T1000 (cell line): Measurements from ENCODE around the gene CDH4.

Source experiments
- DNase-seq: peaks from one replicate; lab custom pipeline; 2025; ENCODE audit warnings: mixed read lengths; lab: John Stamatoyannopoulos, UW

Gene CDH4

DNA sequence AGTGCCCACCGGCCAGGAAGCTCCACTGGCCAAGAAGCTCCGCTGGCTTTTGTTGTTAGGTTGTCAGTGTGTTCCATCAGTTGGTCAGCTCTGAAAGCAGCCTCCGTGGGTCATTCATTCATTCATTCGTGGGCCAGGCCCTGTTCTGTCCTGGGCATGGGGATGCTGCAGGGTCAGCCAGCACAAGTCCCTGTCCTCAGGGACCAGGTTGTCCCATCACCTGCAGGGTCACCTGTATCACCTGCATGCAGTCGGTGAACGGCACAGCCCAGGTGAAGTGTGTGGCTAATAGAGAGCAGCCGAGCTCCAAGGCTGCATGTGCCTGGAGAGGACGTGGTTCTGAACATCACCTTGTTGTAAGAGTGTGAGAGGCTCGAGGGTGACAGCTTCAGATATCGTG, 403.5 kb downstream of the CDH4 start:
- DNase-seq, result no peak

GRCh38 chr20:61656198-61656597, 404.1 kb downstream of the CDH4 start:
- no peak for DNase-seq

DNA sequence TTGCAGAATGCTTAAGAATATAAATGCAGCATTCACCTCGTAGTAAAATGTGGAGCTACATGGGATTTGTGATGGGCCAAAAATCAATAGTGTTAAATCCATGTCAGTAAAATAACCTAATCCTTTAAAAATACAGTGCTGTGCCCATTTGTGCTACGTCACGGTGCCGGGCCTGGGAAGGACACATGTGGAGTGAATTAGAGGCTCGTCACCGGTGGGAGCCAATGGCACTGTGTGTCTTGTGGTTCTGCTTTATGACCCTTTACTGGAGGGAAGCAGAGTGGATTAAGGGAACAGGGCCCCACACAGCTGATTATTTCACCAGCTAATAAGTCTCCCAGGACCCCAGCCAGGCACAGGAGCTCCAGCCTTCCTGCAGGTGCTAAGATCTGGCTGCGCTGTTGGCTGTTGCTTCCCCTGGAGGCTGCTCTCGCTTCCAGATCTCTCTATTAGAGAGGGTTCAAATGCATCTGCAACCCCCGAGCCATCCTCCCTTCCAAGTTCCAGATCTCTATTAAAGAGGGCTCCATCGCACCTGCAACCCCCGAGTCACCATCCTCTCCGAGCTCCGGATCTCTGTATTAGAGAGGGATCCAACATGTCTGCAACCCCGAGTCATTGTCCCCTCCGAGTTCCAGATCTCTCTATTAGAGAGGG, 405.8 kb downstream of the CDH4 start:
- DNase-seq, result no peak

DNA sequence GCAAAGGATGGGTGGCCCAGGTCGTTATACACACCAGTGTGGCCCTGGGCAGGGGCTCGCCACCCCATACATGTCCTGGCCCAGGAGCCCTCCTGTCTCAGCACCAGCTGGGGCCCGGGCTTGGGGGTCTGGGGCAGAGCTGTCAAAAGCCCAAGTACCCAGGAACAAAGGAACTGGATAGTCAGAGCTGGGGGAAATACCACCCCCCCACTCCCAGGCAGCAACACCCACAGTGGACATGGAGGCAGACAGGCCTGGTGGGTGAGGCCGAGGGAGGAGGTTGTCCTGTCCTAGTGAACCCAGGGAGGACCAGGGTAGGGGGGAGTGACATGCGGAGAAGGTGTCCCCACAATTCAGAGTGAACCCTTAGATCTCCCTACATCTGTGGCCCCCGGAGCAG, 406.5 kb downstream of the CDH4 start:
- no peak for DNase-seq

DNA sequence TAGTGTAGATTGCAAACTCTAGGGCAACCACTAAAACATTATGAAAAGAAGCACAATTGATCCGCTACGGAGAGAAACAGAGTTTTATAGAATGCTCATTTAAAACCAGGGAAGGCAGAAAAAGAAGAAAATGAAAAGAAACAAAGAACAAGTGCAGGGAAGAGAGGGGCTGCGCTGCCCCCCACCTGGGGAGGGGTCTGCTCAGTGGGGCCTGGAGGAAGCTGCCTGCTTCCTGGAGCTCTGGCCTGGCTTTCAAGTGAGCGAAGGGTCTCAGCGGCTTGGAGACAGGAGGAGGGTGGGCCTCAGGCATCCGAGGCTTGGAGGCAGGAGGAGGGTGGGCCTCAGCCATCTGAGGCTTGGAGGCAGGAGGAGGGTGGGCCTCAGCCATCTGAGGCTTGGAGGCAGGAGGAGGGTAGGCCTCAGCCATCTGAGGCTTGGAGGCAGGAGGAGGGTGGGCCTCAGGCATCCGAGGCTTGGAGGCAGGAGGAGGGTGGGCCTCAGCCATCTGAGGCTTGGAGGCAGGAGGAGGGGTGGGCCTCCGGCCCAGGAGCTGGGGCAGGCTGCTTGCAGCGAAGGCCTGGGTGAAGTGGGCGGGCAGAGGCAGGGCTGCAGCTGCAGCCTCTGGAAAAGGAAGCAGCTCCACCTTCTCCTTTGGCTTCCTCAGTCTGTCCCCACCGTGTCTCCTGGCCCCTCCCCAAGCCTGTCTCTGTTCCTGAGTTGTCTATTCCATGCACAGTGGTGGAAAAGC, 407.4 kb downstream of the CDH4 start:
- DNase-seq, result no peak

GRCh38 chr20:61659994-61660346, 407.9 kb downstream of the CDH4 start:
- no peak for DNase-seq

DNA sequence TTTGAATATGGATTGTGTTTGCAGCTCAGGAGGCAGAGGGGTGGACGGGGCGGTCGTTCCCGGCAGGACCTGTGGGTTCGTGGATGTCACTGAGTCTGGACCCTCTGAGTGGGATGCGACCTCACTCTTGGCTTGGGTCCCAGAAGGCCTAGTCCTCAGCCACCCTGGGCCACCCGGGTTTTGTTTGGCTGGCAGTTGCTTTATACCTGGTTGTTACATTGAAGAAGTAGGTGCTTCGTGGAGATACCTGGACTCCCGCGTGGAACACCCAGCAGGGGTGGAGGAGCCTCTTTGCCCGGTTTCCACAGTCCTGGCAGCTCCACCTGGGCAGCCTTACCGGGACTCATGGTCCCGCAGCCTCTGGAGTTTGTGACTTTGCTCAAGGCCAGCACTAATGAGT, 408.5 kb downstream of the CDH4 start:
- DNase-seq, result no peak

DNA sequence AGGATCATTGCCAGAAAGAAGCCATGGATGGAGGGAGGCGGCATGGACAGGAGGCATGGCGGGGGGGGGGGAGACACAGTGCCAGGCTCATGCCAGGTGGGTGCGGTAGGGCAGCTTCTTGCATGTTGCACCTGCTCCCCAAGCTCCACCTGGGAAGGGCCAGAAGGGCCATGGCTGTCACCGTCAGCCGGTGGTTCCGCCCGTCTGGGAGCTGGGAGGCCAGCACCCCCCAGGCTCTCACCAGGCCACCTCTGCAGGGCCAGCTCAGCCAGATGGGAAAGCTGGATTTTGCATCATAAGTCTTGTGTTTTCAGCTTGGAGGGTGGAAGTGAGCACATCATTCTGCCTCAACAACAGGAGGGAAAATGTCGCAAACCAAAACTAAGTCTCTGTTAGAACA, 409.0 kb downstream of the CDH4 start:
- DNase-seq, result no peak

GRCh38 chr20:61661583-61661982, 409.5 kb downstream of the CDH4 start:
- DNase-seq, result no peak

- no peak for DNase-seq
Observed at GRCh38 chr20:61662226-61662967, 410.3 kb downstream of the CDH4 start.

GRCh38 chr20:61662968-61663331, 410.9 kb downstream of the CDH4 start:
- no peak for DNase-seq

GRCh38 chr20:61663521-61664425, 411.7 kb downstream of the CDH4 start:
- no peak for DNase-seq

DNA sequence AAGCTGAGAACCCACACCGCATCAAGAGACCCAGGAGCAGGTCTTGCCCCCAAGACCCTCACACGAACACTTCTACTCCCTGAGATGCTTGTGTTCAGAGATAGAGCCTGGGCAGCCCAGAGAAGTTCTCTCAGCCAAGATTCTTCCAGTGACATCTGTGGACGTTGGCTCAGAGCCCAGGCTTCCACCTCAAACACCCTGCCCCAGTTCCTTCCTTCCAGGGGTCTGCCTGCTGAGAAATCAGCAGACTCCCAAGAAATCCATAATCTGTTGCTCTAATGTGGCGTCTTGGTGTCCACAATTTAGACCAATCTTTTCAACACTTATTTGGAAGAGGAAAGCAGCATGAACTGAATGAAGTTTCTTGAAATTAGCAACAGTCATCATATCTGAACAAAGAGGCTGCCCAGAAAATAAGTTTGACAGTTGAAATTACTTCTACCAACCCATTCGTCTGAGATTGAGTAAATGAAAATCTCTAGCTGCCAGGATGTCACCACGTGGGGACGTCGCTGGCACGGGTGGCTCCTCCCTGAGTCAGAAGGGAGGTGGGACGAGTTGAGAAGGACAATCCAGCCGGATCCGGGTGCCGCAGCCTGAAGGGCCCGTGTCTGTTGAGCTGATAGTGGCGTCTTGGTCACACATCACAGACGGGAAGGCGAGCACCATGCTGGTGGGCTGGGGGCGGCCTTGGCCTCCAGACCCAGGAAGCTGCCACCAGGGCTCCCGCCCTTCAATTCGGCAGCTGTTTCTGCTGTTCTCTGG, 412.7 kb downstream of the CDH4 start:
- no peak for DNase-seq

DNA sequence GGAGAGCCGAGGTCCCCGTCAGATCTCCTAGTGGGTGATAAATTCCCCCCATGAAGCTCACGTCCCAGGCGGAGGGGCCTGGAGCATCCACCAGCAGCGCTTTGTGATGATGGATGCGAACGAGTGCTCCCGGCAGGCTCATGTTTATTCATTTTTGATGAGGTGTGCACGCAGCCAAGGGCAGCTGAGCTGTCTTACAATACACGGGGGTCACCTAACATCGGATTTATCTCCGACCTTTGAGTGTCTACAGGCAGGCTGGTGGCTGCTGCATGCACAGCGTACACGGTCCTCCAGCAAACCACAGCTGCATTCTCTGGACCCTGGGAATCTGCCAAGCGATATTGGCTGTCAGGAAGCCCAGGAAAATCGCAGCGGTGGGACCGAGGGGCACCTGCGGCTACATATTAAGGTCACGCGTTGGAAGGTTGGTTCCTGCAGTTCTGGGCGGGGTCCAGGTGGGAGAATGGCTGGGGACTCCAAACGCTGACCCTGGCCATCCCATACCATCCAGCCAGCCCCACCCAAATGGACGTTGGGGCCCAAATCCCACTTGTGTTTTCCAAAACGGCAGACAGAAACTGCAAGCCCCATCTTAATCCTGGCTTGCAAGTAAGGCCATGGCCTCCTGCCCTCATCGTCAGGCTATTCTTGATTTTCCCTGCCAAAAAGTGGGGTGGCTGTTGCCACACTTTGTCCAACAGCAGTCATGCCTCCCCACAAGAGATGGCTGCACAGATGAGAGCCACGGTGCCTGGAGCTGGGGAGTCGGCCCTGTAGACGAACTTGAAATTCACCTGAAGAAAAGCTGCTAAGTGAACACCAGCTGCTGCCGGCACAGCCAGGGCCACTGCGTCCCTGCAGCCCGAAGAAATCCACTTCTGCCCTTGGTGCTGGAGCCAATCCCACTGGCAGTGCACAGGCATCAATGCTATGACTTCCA, 413.7 kb downstream of the CDH4 start:
- no peak for DNase-seq

- DNase-seq, result no peak
Observed at GRCh38 chr20:61666471-61666832, 414.4 kb downstream of the CDH4 start.

DNA sequence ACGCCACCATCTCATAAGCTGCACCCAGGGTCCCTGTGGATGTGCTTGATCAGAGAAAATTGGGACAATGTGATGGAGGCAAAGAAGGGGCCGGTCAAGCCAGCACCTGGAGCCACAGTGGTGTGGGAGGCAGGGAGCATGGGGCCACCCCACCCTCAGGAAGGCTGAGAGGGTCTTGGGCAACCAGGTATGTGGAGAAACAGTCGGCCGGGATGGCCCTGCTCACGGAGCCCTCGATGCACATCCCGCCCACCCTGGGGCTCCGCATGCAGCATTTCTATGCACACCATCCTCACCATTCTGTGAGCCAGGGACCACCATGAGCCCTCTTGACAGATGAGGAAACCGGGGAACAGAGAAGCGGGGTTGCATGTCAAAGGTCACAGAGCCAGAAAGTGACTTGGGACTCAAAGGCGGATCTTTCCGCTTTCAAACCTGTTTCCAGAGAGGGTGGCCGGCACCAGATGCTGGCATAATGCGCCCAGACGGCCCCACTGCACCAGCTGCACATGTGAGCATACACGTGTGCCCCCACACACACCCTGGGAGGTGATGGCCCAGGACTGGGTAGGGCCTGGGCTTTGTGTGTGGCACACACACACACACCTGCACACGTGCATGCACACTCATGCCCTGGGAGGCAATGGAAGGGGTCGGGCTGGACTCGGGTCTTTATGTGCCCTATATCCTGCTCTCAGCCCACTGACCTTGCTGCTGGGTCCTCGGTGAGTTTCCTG, 415.2 kb downstream of the CDH4 start:
- no peak for DNase-seq

GRCh38 chr20:61668065-61668650, 416.1 kb downstream of the CDH4 start:
- DNase-seq, result no peak

- no peak for DNase-seq
Observed at GRCh38 chr20:61668771-61669503, 416.9 kb downstream of the CDH4 start.

- DNase-seq, result no peak
Observed at GRCh38 chr20:61670274-61670673, 418.2 kb downstream of the CDH4 start.
